GM18907 (cell line): Measurements from ENCODE around the gene ARNT2.

Experiments
- ATAC-seq: cut with Tn5 transposase; IDR thresholded peaks from one replicate; pipeline ENCODE4 v1.9.1; 2021; ENCODE audit warnings: mild to moderate bottlenecking, moderate library complexity; ENCODE audit not compliant: unreplicated experiment

The ARNT2 gene

GRCh38 chr15:80609091-80609490 is 204.9 kb downstream of the ARNT2 start:
- no peak for ATAC-seq

GRCh38 chr15:80609512-80609946 is 205.3 kb downstream of the ARNT2 start:
- ATAC-seq: no peak

GRCh38 chr15:80611543-80612080 is 207.4 kb downstream of the ARNT2 start:
- no peak for ATAC-seq

- ATAC-seq: no peak
Measured at GRCh38 chr15:80612118-80612823, 208.1 kb downstream of the ARNT2 start.

- no peak for ATAC-seq
Measured at GRCh38 chr15:80613762-80614365, 209.7 kb downstream of the ARNT2 start.

- ATAC-seq: no peak
Measured at GRCh38 chr15:80614711-80615360, 210.7 kb downstream of the ARNT2 start.

GRCh38 chr15:80615361-80615736 is 211.2 kb downstream of the ARNT2 start:
- no peak for ATAC-seq

GRCh38 chr15:80615783-80616391 is 211.7 kb downstream of the ARNT2 start:
- ATAC-seq: no peak

- no peak for ATAC-seq
Measured at GRCh38 chr15:80618685-80619400, 214.7 kb downstream of the ARNT2 start.

GRCh38 chr15:80619680-80620079 is 215.5 kb downstream of the ARNT2 start:
- ATAC-seq: no peak

- no peak for ATAC-seq
Measured at GRCh38 chr15:80620141-80620540, 216.0 kb downstream of the ARNT2 start.

GRCh38 chr15:80620931-80621330 is 216.7 kb downstream of the ARNT2 start:
- ATAC-seq: no peak

GRCh38 chr15:80626643-80627120 is 222.5 kb downstream of the ARNT2 start:
- ATAC-seq: no peak

- ATAC-seq: no peak
Measured at GRCh38 chr15:80629355-80629754, 225.2 kb downstream of the ARNT2 start.

GRCh38 chr15:80630981-80631380 is 226.8 kb downstream of the ARNT2 start:
- no peak for ATAC-seq

GRCh38 chr15:80633221-80633620 is 229.0 kb downstream of the ARNT2 start:
- ATAC-seq: no peak

- ATAC-seq: no peak
Measured at GRCh38 chr15:80635953-80636352, 231.8 kb downstream of the ARNT2 start.

GRCh38 chr15:80636675-80637074 is 232.5 kb downstream of the ARNT2 start:
- no peak for ATAC-seq

- no peak for ATAC-seq
Measured at GRCh38 chr15:80637747-80638146, 233.6 kb downstream of the ARNT2 start.

GRCh38 chr15:80638553-80639167 is 234.5 kb downstream of the ARNT2 start:
- ATAC-seq: no peak
